ENCODE results near the gene EDN2. TPM values are rescaled to one million over a fixed set of nuclear protein-coding genes. Genes with fewer than 3 reads are reported as not detected.

EDN2 gene
- total RNA-seq, 1 experiment from 2014 or later: 0.24 TPM

- H2BK5ac ChIP-seq (ENCODE audit: insufficient read length, low read length): no peak overlapping the region
- peaks cover 2% of the 10 kb centered on the region for H3K27me3 Mint-ChIP-seq (ENCODE audit: low read depth)
Observed at GRCh38 chr1:41479808-41480160, 4.7 kb downstream of the EDN2 start.

More at GRCh38 chr1:41479808-41480160, 4.7 kb downstream of the EDN2 start:
- TF ChIP-seq CTCF (conservative IDR thresholded peaks at IDR 0.05): no peak
- Histone ChIP-seq H2BK120ac (ENCODE audit: low read depth, low read length, poor library complexity, severe bottlenecking) (no peak overlapping the region), H2AFZ (ENCODE audit: low read length) (no peak overlapping the region), H3K23me2 (ENCODE audit: insufficient read length, low read depth, low read length, poor library complexity, severe bottlenecking) (no peaks in the 10 kb centered on the region), H3K9ac (ENCODE audit: extremely low read depth, insufficient read length, low read length) (no peak overlapping the region), H3K4me2 (ENCODE audit: insufficient read depth, insufficient read length, low read length) (no peak overlapping the region), H4K5ac (ENCODE audit: insufficient read length, low read depth, low read length) (no peak overlapping the region), H4K20me1 (ENCODE audit: control insufficient read depth, insufficient read depth, insufficient read length) (no peaks in the 10 kb centered on the region), H2AK5ac (ENCODE audit: insufficient read length, low read length) (no peak overlapping the region), H4K91ac (ENCODE audit: insufficient read length, low read depth, low read length) (no peak overlapping the region), H2BK12ac (ENCODE audit: insufficient read length, low read depth, low read length) (no peak overlapping the region), H3K14ac (ENCODE audit: insufficient read depth, low read length) (no peak overlapping the region), H3K9me3 (ENCODE audit: control insufficient read depth, low read depth, low read length) (no peaks in the 10 kb centered on the region), H3K56ac (ENCODE audit: insufficient read length, low read depth, low read length) (no peak overlapping the region), H3K4me1 (ENCODE audit: insufficient read depth, low read length) (no peaks in the 10 kb centered on the region), H4K8ac (replicated peaks; ENCODE audit: insufficient read length, low read depth, low read length) (no peak overlapping the region), H3K79me2 (ENCODE audit: insufficient read depth, low read length) (no peaks in the 10 kb centered on the region), H3K27ac (ENCODE audit: insufficient read length, low read depth, low read length) (no peak overlapping the region), H3K4ac (ENCODE audit: low read depth, low read length) (no peak overlapping the region), H3K27me3 (ENCODE audit: insufficient read depth, low read length) (no peaks in the 10 kb centered on the region), H3T11ph (ENCODE audit: low read length) (no peak overlapping the region), H2BK20ac (ENCODE audit: low read depth, low read length, poor library complexity, severe bottlenecking) (no peak overlapping the region), H3K23ac (ENCODE audit: insufficient read length, low read depth, low read length) (no peak overlapping the region), H3K18ac (ENCODE audit: insufficient read length, low read depth, low read length) (no peak overlapping the region), H3K79me1 (ENCODE audit: insufficient read depth, low read depth, low read length, poor library complexity, severe bottlenecking) (no peaks in the 10 kb centered on the region), H2BK15ac (ENCODE audit: low read depth, low read length) (no peak overlapping the region)
- Mint-ChIP-seq H3K27ac (no peak overlapping the region), H3K4me1 (peaks cover 30 to 40% of the 10 kb centered on the region in 2 experiments), H3K9me3 (no peaks in the 10 kb centered on the region; a peak in 2 of 5 replicates), H3K4me3 (no peak overlapping the region), H3K36me3 (ENCODE audit: insufficient read depth in 1 of 3, low read depth in 3 of 3) (no peaks in the 10 kb centered on the region)
- no peak for DNase-seq
- no CpG with 5 or more reads among the region's 3 CpGs for WGBS (ENCODE audit: extremely low coverage, insufficient read length, low lambda C conversion rate)

All from H9 (cell line).